Stimulated activated CD4-positive, alpha-beta T cell treated with anti-CD3 and anti-CD28 coated beads, Interleukin-15, amount 100 ng/mL, for 48 hours (primary cell): Measurements from ENCODE around the gene IFITM2.
"Not testable (repeated sequence)": the region's sequence is repeated elsewhere in the genome, so short reads cannot be mapped to it uniquely, and the experiment has no call there.

ENCODE experiments used
- DNase-seq, 2 donors: peaks; one replicate each; pipeline ENCODE4 v3.0.0-alpha.2; 2020; ENCODE audit warnings: low read depth in 2 of 2

The IFITM2 gene

GRCh38 chr11:281486-282161 lies 26.0 kb upstream of the IFITM2 start:
- DNase-seq = no peak

- DNase-seq = no peak
These were observed 25.4 kb upstream of the IFITM2 start for GRCh38 chr11:282171-282570.

- DNase-seq = no peak
These were observed 24.8 kb upstream of the IFITM2 start for GRCh38 chr11:282630-283360.

- no peak for DNase-seq
These were observed 24.1 kb upstream of the IFITM2 start for GRCh38 chr11:283405-284104.

GRCh38 chr11:284105-285020 lies 23.3 kb upstream of the IFITM2 start:
- no peak for DNase-seq

- no peak for DNase-seq
These were observed 22.4 kb upstream of the IFITM2 start for GRCh38 chr11:285021-285893.

- DNase-seq = no peak
These were observed 21.8 kb upstream of the IFITM2 start for GRCh38 chr11:285894-286220.

- DNase-seq = not testable (repeated sequence)
These were observed 20.4 kb upstream of the IFITM2 start for GRCh38 chr11:286977-287820.

- DNase-seq = no peak
These were observed 19.7 kb upstream of the IFITM2 start for GRCh38 chr11:287821-288477.

- DNase-seq = no peak
These were observed 18.9 kb upstream of the IFITM2 start, which contains the start of gene PGGHG for GRCh38 chr11:288478-289397. Gene PGGHG (plus strand): TSS chr11:289126. CDS start chr11:289817, 691 bp downstream.

GRCh38 chr11:289398-289711 lies 18.3 kb upstream of the IFITM2 start:
- DNase-seq = no peak

- DNase-seq = no peak
These were observed 17.6 kb upstream of the IFITM2 start for GRCh38 chr11:289712-290620.

- DNase-seq = no peak
These were observed 16.9 kb upstream of the IFITM2 start for GRCh38 chr11:290621-291231.

GRCh38 chr11:291281-292210 lies 16.1 kb upstream of the IFITM2 start:
- no peak for DNase-seq

GRCh38 chr11:292211-293121 lies 15.2 kb upstream of the IFITM2 start:
- DNase-seq = no peak
